Cardiac fibroblast (primary cell): ENCODE data around the gene MAP4K4.

Source experiments
- DNase-seq, 2 donors: peaks; one replicate each; pipeline versions ENCODE4 v3.0.0 to v3.0.0-alpha.2; 2010; ENCODE audit warnings: low read depth in 2 of 2
- H3K4me3 ChIP-seq, 2 donors: replicated peaks in 1 of 2; 1 replicate in 1 of 2; 2 replicates in 1 of 2; pipeline ENCODE4 v1.5.1; 2011; ENCODE audit warnings: low read depth in 2 of 2, low read length in 2 of 2, mild to moderate bottlenecking in 2 of 2, moderate library complexity in 1 of 2
- TF ChIP-seq, protein P1 (sequence below): IDR thresholded peaks from one replicate; pipeline ENCODE4 v1.5.1; 2011; ENCODE audit warnings: low read depth, mild to moderate bottlenecking, low read length, inconsistent platforms

The MAP4K4 gene

DNA sequence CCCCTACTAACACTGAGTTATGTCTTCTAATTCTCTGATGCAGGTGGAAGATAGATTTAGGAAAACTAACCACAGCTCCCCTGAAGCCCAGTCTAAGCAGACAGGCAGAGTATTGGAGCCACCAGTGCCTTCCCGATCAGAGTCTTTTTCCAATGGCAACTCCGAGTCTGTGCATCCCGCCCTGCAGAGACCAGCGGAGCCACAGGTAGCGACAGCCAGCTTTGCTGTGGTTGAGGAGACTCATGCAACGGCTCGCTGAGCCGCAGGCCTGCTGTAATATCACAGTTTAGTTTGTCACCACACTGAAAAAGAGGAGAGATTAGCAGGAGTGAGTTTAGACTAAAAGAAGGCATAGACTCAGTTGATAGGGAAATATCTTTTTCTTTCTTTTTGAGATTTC lies 163.3 kb downstream of the MAP4K4 start:
- no peak overlapping the region for H3K4me3 ChIP-seq
- TF ChIP-seq, protein P1, sequence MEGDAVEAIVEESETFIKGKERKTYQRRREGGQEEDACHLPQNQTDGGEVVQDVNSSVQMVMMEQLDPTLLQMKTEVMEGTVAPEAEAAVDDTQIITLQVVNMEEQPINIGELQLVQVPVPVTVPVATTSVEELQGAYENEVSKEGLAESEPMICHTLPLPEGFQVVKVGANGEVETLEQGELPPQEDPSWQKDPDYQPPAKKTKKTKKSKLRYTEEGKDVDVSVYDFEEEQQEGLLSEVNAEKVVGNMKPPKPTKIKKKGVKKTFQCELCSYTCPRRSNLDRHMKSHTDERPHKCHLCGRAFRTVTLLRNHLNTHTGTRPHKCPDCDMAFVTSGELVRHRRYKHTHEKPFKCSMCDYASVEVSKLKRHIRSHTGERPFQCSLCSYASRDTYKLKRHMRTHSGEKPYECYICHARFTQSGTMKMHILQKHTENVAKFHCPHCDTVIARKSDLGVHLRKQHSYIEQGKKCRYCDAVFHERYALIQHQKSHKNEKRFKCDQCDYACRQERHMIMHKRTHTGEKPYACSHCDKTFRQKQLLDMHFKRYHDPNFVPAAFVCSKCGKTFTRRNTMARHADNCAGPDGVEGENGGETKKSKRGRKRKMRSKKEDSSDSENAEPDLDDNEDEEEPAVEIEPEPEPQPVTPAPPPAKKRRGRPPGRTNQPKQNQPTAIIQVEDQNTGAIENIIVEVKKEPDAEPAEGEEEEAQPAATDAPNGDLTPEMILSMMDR, result no peak
- DNase-seq, result no peak

- no peak for DNase-seq
- TF ChIP-seq, protein P1, result no peak
- no peak overlapping the region for H3K4me3 ChIP-seq
Measured at GRCh38 chr2:101861382-101861781, 163.9 kb downstream of the MAP4K4 start.

- no peak for DNase-seq
- TF ChIP-seq, protein P1, result no peak
Measured at GRCh38 chr2:101863534-101863933, 166.0 kb downstream of the MAP4K4 start.

GRCh38 chr2:101864426-101864825 lies 166.9 kb downstream of the MAP4K4 start:
- no peak overlapping the region for H3K4me3 ChIP-seq
- no peak for DNase-seq
- TF ChIP-seq, protein P1, result no peak

More at GRCh38 chr2:101863534-101863933, 166.0 kb downstream of the MAP4K4 start:
- H3K4me3 ChIP-seq, result no peak overlapping the region

DNA sequence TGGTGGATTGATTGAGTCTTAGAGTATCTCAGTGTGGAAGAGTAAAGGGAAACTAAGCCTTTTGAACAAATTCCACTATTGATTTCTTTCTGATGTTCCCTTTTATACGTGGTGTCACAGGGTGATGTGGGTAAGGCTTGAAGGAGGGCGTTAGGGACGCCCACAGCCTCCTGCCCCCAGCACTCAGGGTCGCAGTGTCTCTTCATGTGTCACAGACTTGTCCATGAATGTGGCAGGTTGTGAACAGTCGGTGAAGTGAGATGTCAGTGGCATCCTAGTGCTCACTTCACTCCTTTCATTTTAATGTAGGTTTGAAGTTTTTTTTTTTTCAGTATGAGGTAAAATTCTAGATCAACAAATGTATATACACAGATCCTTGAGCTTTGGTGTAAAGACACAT lies 171.0 kb downstream of the MAP4K4 start:
- TF ChIP-seq, protein P1, result no peak
- no peak for DNase-seq

DNA sequence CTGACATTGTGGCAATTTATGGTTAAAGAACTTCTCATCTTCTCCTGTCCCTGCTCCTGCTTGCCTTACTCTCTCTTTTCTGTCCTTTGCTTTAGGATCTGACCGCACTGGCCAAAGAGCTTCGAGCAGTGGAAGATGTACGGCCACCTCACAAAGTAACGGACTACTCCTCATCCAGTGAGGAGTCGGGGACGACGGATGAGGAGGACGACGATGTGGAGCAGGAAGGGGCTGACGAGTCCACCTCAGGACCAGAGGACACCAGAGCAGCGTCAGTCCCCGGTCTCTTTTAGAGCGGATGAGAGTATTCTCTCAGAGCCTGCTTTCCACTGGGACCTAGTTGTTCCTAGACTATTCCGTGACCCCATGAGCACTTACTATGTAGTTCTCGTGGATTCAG lies 172.0 kb downstream of the MAP4K4 start:
- DNase-seq, result no peak
- TF ChIP-seq, protein P1, result no peak
- H3K4me3 ChIP-seq, result no peak overlapping the region

More for the DNA sequence above, 171.0 kb downstream of the MAP4K4 start:
- no peak overlapping the region for H3K4me3 ChIP-seq

GRCh38 chr2:101870444-101870843 lies 172.9 kb downstream of the MAP4K4 start:
- TF ChIP-seq, protein P1, result no peak
- H3K4me3 ChIP-seq, result no peak overlapping the region
- no peak for DNase-seq
